Measurements from ENCODE around the gene PIBF1.
"Not testable (repeated sequence)": the region's sequence is repeated elsewhere in the genome, so short reads cannot be mapped to it uniquely, and the experiment has no call there.

The PIBF1 gene

GRCh38 chr13:73000027-73000674, 218.2 kb downstream of the PIBF1 start:
- no peak for DNase-seq

GRCh38 chr13:73001971-73002370, 220.0 kb downstream of the PIBF1 start:
- no peak for DNase-seq

- DNase-seq, result no peak
These were observed 229.8 kb downstream of the PIBF1 start for GRCh38 chr13:73011751-73012150.

- DNase-seq, result no peak
These were observed 233.9 kb downstream of the PIBF1 start for GRCh38 chr13:73015805-73016204.

GRCh38 chr13:73018336-73018735, 236.4 kb downstream of the PIBF1 start:
- no peak for DNase-seq

GRCh38 chr13:73025217-73026012, 243.5 kb downstream of the PIBF1 start:
- no peak for DNase-seq

GRCh38 chr13:73034901-73035300, 253.0 kb downstream of the PIBF1 start:
- DNase-seq, result no peak

- DNase-seq, result no peak
These were observed 253.7 kb downstream of the PIBF1 start for GRCh38 chr13:73035660-73036059.

- no peak for DNase-seq
These were observed 254.6 kb downstream of the PIBF1 start for GRCh38 chr13:73036566-73036965.

GRCh38 chr13:73038064-73038463, 256.1 kb downstream of the PIBF1 start:
- no peak for DNase-seq

- no peak for DNase-seq
These were observed 257.5 kb downstream of the PIBF1 start for GRCh38 chr13:73039201-73040108.

GRCh38 chr13:73040484-73040883, 258.6 kb downstream of the PIBF1 start:
- no peak for DNase-seq

GRCh38 chr13:73040968-73041596, 259.1 kb downstream of the PIBF1 start:
- DNase-seq, result no peak

- DNase-seq, result no peak
These were observed 263.1 kb downstream of the PIBF1 start for GRCh38 chr13:73045031-73045430.

- DNase-seq, result not testable (repeated sequence)
These were observed 266.7 kb downstream of the PIBF1 start for GRCh38 chr13:73048615-73049014.

- no peak for DNase-seq
These were observed 272.8 kb downstream of the PIBF1 start for GRCh38 chr13:73054712-73055111.

- DNase-seq, result no peak
These were observed 274.1 kb downstream of the PIBF1 start for GRCh38 chr13:73055813-73056564.

GRCh38 chr13:73056565-73056962, 274.6 kb downstream of the PIBF1 start:
- no peak for DNase-seq

GRCh38 chr13:73057284-73058063, 275.5 kb downstream of the PIBF1 start:
- no peak for DNase-seq

GRCh38 chr13:73058064-73058313, 276.1 kb downstream of the PIBF1 start:
- no peak for DNase-seq

All from anterior cingulate cortex (tissue), 58 donors.